BJ (cell line): ENCODE data around the gene TMEM63B. TPM values are rescaled to one million over a fixed set of nuclear protein-coding genes. Genes with fewer than 3 reads are reported as not detected.
A peak's percentile ranks its signal among the peaks of the same experiment; 100 is the strongest.

Source experiments
- CTCF ChIA-PET: fragments of 350-600 bp; formaldehyde crosslinking; extraction: SDS; loops from one replicate; lab custom pipeline; 2021; ENCODE audit warnings: antibody characterized with exemption, inconsistent platforms; lab: Yijun Ruan, JAX
- POLR2A ChIA-PET: fragments of 300-600 bp; sonication (Branson Sonifier 250); formaldehyde crosslinking; extraction: SDS; loops from one replicate; lab custom pipeline; 2021; ENCODE audit warnings: antibody characterized with exemption; lab: Charles Lee
- DNase-seq: peaks from one replicate; pipeline ENCODE4 v3.0.0-alpha.2; 2011; ENCODE audit warnings: low read depth
- H3K27me3 ChIP-seq: 2 replicates; pipeline ENCODE4 v1.6.0; 2011; ENCODE audit warnings: low read length; ENCODE audit not compliant: control insufficient read depth, insufficient read depth
- H3K36me3 ChIP-seq: 2 replicates; pipeline ENCODE4 v1.5.1; 2011; ENCODE audit warnings: low read length; ENCODE audit not compliant: control insufficient read depth, insufficient read depth
- H3K4me3 ChIP-seq: 2 replicates; pipeline ENCODE4 v1.5.1; 2011; ENCODE audit warnings: low read depth, mild to moderate bottlenecking, control low read depth, low read length
- polyA plus RNA-seq: library from polyadenylated mRNA; depleted of rRNA; stranded (reverse); fragments of >200 nt; gene quantifications from 2 replicates; pipeline ENCODE4 v1.2.3, GENCODE V29; 2011
- TF ChIP-seq, protein P1 (sequence below): IDR thresholded peaks from 2 replicates; pipeline ENCODE4 v1.5.1; 2011; ENCODE audit warnings: low read depth, mild to moderate bottlenecking, control low read depth, inconsistent platforms, low read length, moderate library complexity; ENCODE audit not compliant: insufficient read depth

The TMEM63B gene
- polyA plus RNA-seq, 1 experiment = 56.5 TPM

- Histone ChIP-seq H3K4me3 (no peak overlapping the region), H3K27me3 (no peaks in the 10 kb centered on the region), H3K36me3 (peaks cover 9% of the 10 kb centered on the region)
- TF ChIP-seq, protein P1, sequence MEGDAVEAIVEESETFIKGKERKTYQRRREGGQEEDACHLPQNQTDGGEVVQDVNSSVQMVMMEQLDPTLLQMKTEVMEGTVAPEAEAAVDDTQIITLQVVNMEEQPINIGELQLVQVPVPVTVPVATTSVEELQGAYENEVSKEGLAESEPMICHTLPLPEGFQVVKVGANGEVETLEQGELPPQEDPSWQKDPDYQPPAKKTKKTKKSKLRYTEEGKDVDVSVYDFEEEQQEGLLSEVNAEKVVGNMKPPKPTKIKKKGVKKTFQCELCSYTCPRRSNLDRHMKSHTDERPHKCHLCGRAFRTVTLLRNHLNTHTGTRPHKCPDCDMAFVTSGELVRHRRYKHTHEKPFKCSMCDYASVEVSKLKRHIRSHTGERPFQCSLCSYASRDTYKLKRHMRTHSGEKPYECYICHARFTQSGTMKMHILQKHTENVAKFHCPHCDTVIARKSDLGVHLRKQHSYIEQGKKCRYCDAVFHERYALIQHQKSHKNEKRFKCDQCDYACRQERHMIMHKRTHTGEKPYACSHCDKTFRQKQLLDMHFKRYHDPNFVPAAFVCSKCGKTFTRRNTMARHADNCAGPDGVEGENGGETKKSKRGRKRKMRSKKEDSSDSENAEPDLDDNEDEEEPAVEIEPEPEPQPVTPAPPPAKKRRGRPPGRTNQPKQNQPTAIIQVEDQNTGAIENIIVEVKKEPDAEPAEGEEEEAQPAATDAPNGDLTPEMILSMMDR = no peak
- no peak for DNase-seq
- POLR2A ChIA-PET = no interaction called here
- CTCF ChIA-PET = interaction anchor here (0.7 to 6.0 kb wide), 6 partner anchors 9 to 185 kb away, joined by 3 to 81 read pairs (median 4); no protein-coding TSS in a partner anchor
Measured at GRCh38 chr6:44150317-44150917, 23.1 kb downstream of the TMEM63B start.

DNA sequence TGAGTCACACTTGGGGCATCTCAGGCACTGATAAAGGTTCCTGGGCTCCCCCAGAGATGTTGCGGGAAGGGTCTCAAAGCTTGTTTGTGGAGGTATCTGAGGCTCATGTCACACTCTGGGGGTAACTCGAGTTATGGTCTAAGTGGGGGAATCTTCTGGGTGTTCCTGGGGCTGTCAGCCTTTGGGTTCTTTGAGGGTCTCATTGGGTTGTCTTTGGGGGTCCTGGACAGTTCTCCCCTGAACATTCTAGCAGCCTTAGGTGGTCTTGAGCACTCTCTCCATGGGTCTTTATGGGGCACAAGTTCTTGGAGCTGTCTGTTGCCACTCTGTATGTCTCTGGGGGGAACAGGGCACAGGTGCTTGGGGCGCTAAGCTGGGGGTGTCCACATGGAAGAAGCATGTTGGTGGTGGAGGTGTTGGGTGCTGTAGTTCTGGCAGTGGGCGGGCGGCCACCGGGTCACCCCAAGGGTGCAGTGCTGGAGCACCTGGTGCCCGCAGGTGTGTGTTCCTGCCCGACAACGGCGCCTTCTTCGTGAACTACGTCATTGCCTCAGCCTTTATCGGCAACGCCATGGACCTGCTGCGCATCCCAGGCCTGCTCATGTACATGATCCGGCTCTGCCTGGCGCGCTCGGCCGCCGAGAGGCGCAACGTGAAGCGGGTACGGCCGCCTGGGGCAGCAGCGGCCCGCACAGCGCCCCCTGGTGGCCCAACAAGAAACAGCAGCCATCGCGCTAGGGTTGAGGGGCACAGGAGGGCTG is 24.2 kb downstream of the TMEM63B start:
- H3K27me3 ChIP-seq = no peaks in the 10 kb centered on the region
- peaks cover 7% of the 10 kb centered on the region for H3K36me3 ChIP-seq
- ChIA-PET CTCF (interaction anchor here (0.8 to 6.0 kb wide), 9 partner anchors 10 to 201 kb away, joined by 3 to 81 read pairs (median 5); no protein-coding TSS in a partner anchor), POLR2A (no interaction called here)
- TF ChIP-seq, protein P1 = peak; percentile 91
- DNase-seq = no peak
- H3K4me3 ChIP-seq = no peak overlapping the region

GRCh38 chr6:44152109-44152461 is 24.7 kb downstream of the TMEM63B start:
- CTCF ChIA-PET = interaction anchor here (1.1 to 7.0 kb wide), 5 partner anchors 9 to 55 kb away, joined by 3 to 81 read pairs (median 4); no protein-coding TSS in a partner anchor
- TF ChIP-seq, protein P1 = no peak
- POLR2A ChIA-PET = no interaction called here
- Histone ChIP-seq H3K4me3 (no peak overlapping the region), H3K36me3 (peaks cover 6% of the 10 kb centered on the region), H3K27me3 (no peaks in the 10 kb centered on the region)
- no peak for DNase-seq

GRCh38 chr6:44152533-44152932 is 25.2 kb downstream of the TMEM63B start:
- CTCF ChIA-PET = interaction anchor here (1.2 to 7.0 kb wide), 2 partner anchors 49 to 55 kb away, joined by 4 to 75 read pairs; no protein-coding TSS in a partner anchor

More at GRCh38 chr6:44152533-44152932, 25.2 kb downstream of the TMEM63B start:
- Histone ChIP-seq H3K36me3 (peaks cover 3% of the 10 kb centered on the region), H3K4me3 (no peak overlapping the region), H3K27me3 (no peaks in the 10 kb centered on the region)
- DNase-seq = no peak
- POLR2A ChIA-PET = no interaction called here
- TF ChIP-seq, protein P1 = no peak
